Left cardiac atrium (tissue), 4 donors: ENCODE results near the gene DHFR. TPM values are rescaled to one million over a fixed set of nuclear protein-coding genes. Genes with fewer than 3 reads are reported as not detected.
"Not testable (repeated sequence)": the region's sequence is repeated elsewhere in the genome, so short reads cannot be mapped to it uniquely, and the experiment has no call there.

Experiments used
- ATAC-seq, 2 donors: fragments of 200-7000 bp; cut with Tn5 transposase; one replicate each; pipeline ENCODE4 v1.9.1; 2020; ENCODE audit warnings: mild to moderate bottlenecking in 2 of 2, moderate library complexity in 2 of 2
- DNase-seq: peaks from one replicate; pipeline ENCODE4 v3.0.0-alpha.2; 2020
- intact Hi-C, 2 donors: fragments of 100-400 bp; cut with DNase I; formaldehyde crosslinking; loops; one replicate each; pipeline versions ENCODE4 v1.14.1 to v1.15.1; 2022 to 2023
- total RNA-seq, 2 donors: library from RNA; stranded (reverse); fragmentation: NEBNext Ultra II Directional; extraction: Animal tissue kit (Norgen Biotek cat#: 25700); gene quantifications; one replicate each; pipeline ENCODE4 v1.2.1, GENCODE V29; 2021
- donor health status: DM: no; HTN: yes; CAD: no.
- donor health status: DM: no; HTN: yes; CAD: no; lungs with severe emphysema.
- donor health status: DM: yes; HTN: yes; CAD: no.
- donor health status: Dilated cardiomyopathy.

Gene DHFR
- total RNA-seq, 2 donors from 2014 or later: 4.5 to 11.5 TPM

GRCh38 chr5:80660661-80661060 lies 5.9 kb upstream of the DHFR start:
- ATAC-seq, intact Hi-C loops, DNase-seq: not testable (repeated sequence)

- ATAC-seq (no peak), DNase-seq (no peak)
- intact Hi-C loops: no loop called here
Measured at GRCh38 chr5:80659106-80659505, 4.3 kb upstream of the DHFR start.

GRCh38 chr5:80656425-80656824 lies 1.6 kb upstream of the DHFR start:
- DNase-seq (no peak), ATAC-seq (no peak)
- intact Hi-C loops: no loop called here

- intact Hi-C loops: no loop called here
- ATAC-seq (no peak), DNase-seq (no peak)
Measured at GRCh38 chr5:80655231-80655774, 520 bp upstream of the DHFR start.

GRCh38 chr5:80654054-80654390 lies 761 bp downstream of the DHFR start:
- no peak for ATAC-seq
- intact Hi-C loops: no loop called here
- DNase-seq: no peak

- DNase-seq (no peak), ATAC-seq (no peak)
- intact Hi-C loops: no loop called here
Measured at GRCh38 chr5:80653502-80653901, 1.3 kb downstream of the DHFR start.

- no peak for ATAC-seq
- no peak for DNase-seq
- intact Hi-C loops: no loop called here
Measured at GRCh38 chr5:80646926-80647325, 7.9 kb downstream of the DHFR start.

- intact Hi-C loops: no loop called here
- ATAC-seq (no peak), DNase-seq (no peak)
Measured at GRCh38 chr5:80644900-80645299, 9.9 kb downstream of the DHFR start.

- intact Hi-C loops: no loop called here
- DNase-seq: no peak
- no peak for ATAC-seq
Measured at GRCh38 chr5:80641353-80641752, 13.4 kb downstream of the DHFR start.

- intact Hi-C loops: no loop called here
- DNase-seq: no peak
Measured at GRCh38 chr5:80634193-80634592, 20.6 kb downstream of the DHFR start.

GRCh38 chr5:80632700-80633099 lies 22.1 kb downstream of the DHFR start:
- intact Hi-C loops: no loop called here
- no peak for ATAC-seq

More at GRCh38 chr5:80634193-80634592, 20.6 kb downstream of the DHFR start:
- ATAC-seq: no peak

GRCh38 chr5:80631278-80632259 lies 23.2 kb downstream of the DHFR start:
- DNase-seq: no peak
- intact Hi-C loops: no loop called here
- ATAC-seq: no peak

More at GRCh38 chr5:80632700-80633099, 22.1 kb downstream of the DHFR start:
- no peak for DNase-seq

GRCh38 chr5:80629281-80629680 lies 25.5 kb downstream of the DHFR start:
- no peak for DNase-seq
- no peak for ATAC-seq
- intact Hi-C loops: no loop called here

GRCh38 chr5:80625230-80625629 lies 29.6 kb downstream of the DHFR start:
- ATAC-seq (no peak), DNase-seq (no peak)
- intact Hi-C loops: no loop called here

GRCh38 chr5:80623999-80624398 lies 30.8 kb downstream of the DHFR start:
- DNase-seq: no peak
- intact Hi-C loops: no loop called here
- no peak for ATAC-seq

- DNase-seq (no peak), ATAC-seq (no peak)
- intact Hi-C loops: no loop called here
Measured at GRCh38 chr5:80622756-80623155, 32.0 kb downstream of the DHFR start.

GRCh38 chr5:80620211-80620610 lies 34.6 kb downstream of the DHFR start:
- no peak for DNase-seq
- intact Hi-C loops: no loop called here
- ATAC-seq: no peak

- DNase-seq (no peak), ATAC-seq (no peak)
- intact Hi-C loops: no loop called here
Measured at GRCh38 chr5:80619086-80619485, 35.7 kb downstream of the DHFR start.

- no peak for ATAC-seq
- intact Hi-C loops: no loop called here
- no peak for DNase-seq
Measured at GRCh38 chr5:80618438-80618837, 36.3 kb downstream of the DHFR start.

- DNase-seq (no peak), ATAC-seq (no peak)
- intact Hi-C loops: no loop called here
Measured at GRCh38 chr5:80615266-80615914, 39.4 kb downstream of the DHFR start.
